Ovary (tissue), 9 donors: Measurements from ENCODE around the gene FRYL. TPM values are rescaled to one million over a fixed set of nuclear protein-coding genes. Genes with fewer than 3 reads are reported as not detected.

Experiments used
- DNase-seq, 5 donors: peaks; one replicate each; pipeline ENCODE4 v3.0.0-alpha.2; 2019 to 2020
- H3K27ac ChIP-seq, 2 donors: fragments of 200-600 bp; one replicate each; pipeline versions ENCODE4 v1.5.1 to v1.8.0; 2019 to 2022
- H3K27me3 ChIP-seq: fragments of 200-600 bp; one replicate; pipeline ENCODE4 v1.8.0; 2022
- H3K36me3 ChIP-seq: fragments of 200-600 bp; sonication (generic); one replicate; pipeline ENCODE4 v1.5.1; 2019
- H3K4me1 ChIP-seq: one replicate; pipeline ENCODE4 v1.8.1; 2013; ENCODE audit warnings: mild to moderate bottlenecking, moderate library complexity; ENCODE audit not compliant: insufficient read depth
- H3K4me3 ChIP-seq: fragments of 200-600 bp; sonication (generic); one replicate; pipeline ENCODE4 v1.5.1; 2017
- H3K9me3 ChIP-seq, 2 donors: fragments of 200-600 bp in 1 of 2; sonication (generic) in 1 of 2; one replicate each; pipeline versions ENCODE4 v1.5.1 to v1.8.1; 2013 to 2019; ENCODE audit warnings: mild to moderate bottlenecking in 1 of 2, moderate library complexity in 1 of 2
- CTCF ChIP-seq, 3 donors: fragments of 450-650 bp in 2 of 3; fragments of 200-600 bp in 1 of 3; IDR thresholded peaks; one replicate each; pipeline versions ENCODE4 v1.5.1 to v1.8.0; 2016 to 2022; ENCODE audit warnings: antibody characterized with exemption in 3 of 3, mild to moderate bottlenecking in 1 of 3
- EP300 ChIP-seq: sonication (generic); formaldehyde crosslinking; IDR thresholded peaks from one replicate; pipeline ENCODE4 v1.6.1; 2017; ENCODE audit warnings: antibody characterized with exemption
- POLR2A ChIP-seq: fragments of 450-650 bp; IDR thresholded peaks from one replicate; pipeline ENCODE4 v1.6.1; 2017; ENCODE audit warnings: antibody characterized with exemption, mild to moderate bottlenecking, moderate library complexity
- WGBS, 3 donors: extraction: QIAGEN DNeasy Blood & Tissue Kit in 1 of 3; methylation state at CpG; one replicate each; pipeline versions ENCODE4 v1.1.5 to v1.1.7; 2013 to 2017; 5-methylcytosine and 5-hydroxymethylcytosine counted together
- intact Hi-C, 4 donors: fragments of 100-400 bp; cut with DNase I; formaldehyde crosslinking; loops; one replicate each; pipeline versions ENCODE4 v1.11.0 to v1.15.1; 2022 to 2023
- polyA plus RNA-seq, 2 donors: library from polyadenylated mRNA; stranded (reverse); fragments of 200-250 nt in 1 of 2; fragments of 350-450 nt in 1 of 2; fragmentation: Illumina TruSeq in 1 of 2; extraction: RNeasy Lipid Tissue Mini Kit (QIAGEN cat#74804) in 1 of 2; gene quantifications; one replicate each; pipeline ENCODE4 v1.2.3, GENCODE V29; 2013 to 2014
- total RNA-seq, 7 donors: library from RNA; depleted of rRNA in 2 of 7; stranded (reverse); fragments of >200 nt in 2 of 7; fragmentation: NEBNext Ultra II Directional in 3 of 7; extraction: Animal tissue kit (Norgen Biotek cat#: 25700) in 3 of 7; gene quantifications; one replicate each; pipeline versions ENCODE4 v1.1.0 to v1.2.4, GENCODE V29; 2016 to 2023
- donor health status: DM: no; HTN: no; CAD: no; lungs with moderate emphysema.
- donor health status: DM: no; HTN: no; CAD: no.
- donor health status: Bipolar disorder and iron deficiency.
- donor health status: DM: yes; HTN: yes; CAD: no.
- donor health status: DM: no; HTN: no; CAD: no.
- donor health status: DM: yes; HTN: yes; CAD: no.

Gene FRYL
- total and polyA plus RNA-seq, 9 donors, result 10.7 to 46.0 (median 35.2) TPM

DNA sequence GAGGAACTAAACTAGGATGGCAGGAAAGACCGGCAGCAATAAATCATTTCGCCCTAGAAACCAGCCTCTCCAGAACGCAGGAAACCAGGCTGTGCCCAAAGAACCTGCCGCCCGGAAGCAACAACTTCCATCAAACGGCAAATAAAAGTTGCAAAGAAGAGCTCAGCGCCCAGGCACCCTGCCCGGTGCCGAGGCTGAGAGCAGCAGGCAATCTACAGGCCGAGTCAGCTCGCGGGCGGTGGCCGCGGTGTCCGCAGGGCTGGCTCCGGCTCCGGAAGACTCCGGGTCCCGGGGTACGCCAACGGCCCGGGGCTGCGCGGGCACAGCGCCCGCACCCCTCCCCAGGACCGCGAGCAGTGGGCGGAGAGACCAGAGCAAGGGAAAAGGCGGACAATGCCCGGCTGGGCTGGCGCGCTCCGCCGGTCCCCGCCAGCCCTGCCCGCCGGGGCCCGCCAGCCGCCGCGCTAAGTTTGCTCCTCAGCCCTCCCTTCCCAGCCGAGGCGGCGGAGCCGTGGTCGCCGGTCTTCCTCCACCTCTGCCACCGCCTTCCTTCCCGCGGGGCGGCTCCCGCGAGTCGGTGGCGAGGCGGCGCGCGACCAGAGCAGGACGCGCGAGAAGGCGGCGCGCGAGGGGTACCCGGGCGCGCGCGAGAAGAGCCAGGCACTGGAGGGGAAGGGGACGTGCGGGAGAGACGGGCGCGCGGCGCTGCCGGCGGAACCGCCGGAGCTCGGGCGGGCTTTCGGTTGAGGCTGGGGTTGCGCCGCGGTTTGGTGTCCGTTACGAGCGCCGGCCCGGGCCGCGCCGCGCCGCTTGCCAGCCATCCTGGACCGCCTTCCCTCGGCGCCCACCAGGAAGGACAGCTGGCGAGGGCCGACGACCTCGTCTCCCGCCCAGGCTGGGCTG lies 733 bp downstream of the FRYL start:
- H3K27me3 ChIP-seq, result no peaks in the 10 kb centered on the region
- peak; percentile 42 to 76 (median 62) for DNase-seq
- H3K9me3 ChIP-seq, result no peaks in the 10 kb centered on the region
- H3K4me3 ChIP-seq, result peak overlapping the region; percentile 62
- H3K27ac ChIP-seq, result peak overlapping the region; percentile 87 to 94
- TF ChIP-seq CTCF (IDR thresholded peaks at IDR 0.05), result no peak
- TF ChIP-seq POLR2A, result no peak
- TF ChIP-seq EP300, result no peak
- no peaks in the 10 kb centered on the region for H3K36me3 ChIP-seq
- 0 to 1% (median 0%) methylated on average over 105 to 107 of the region's 108 CpGs for WGBS, 3 donors
- intact Hi-C loops, result loop anchor here in 2 of 4 donors (1.0 to 10.0 kb wide), 3 partner anchors 51 to 435 kb away; partner anchors contain the start of genes OCIAD1 (in 2 of the 2) and SLAIN2 (in 1 of the 2)
- H3K4me1 ChIP-seq, result peaks cover 4% of the 10 kb centered on the region

DNA sequence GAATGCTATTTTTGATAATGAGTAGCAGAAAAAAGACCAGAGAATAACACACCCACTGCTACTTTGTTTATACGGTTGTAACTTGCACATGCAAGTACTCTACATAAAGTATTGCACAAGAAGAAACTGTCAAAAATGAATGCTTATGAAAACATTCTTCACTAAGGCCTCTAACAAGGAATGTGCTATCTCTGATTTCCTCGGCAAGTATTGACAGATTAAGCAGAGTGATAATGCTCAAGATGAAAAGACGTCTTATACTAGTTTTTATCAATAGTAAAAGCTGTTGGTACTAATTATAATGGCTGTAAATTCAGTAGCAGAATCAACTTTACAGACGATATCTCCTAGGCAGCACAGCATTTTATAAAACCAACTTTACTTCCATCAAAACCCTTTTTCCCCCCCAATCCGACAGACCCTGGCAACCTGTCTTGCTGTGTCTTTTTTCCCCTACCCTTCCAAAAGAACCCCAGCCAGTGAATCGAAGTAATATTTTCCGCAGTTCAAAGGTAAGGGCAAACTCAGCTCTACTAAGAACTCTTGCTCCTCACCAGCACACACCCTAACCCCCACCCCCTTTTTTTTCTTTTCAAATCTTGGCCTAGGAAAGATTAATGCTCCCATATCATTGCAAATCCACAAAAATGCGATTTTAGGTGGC lies 1.5 kb downstream of the FRYL start:
- 0 to 2% (median 1%) methylated on average over 8 of the region's 8 CpGs for WGBS, 3 donors
- TF ChIP-seq POLR2A (no peak), EP300 (no peak), CTCF (IDR thresholded peaks at IDR 0.05) (no peak)
- H3K9me3 ChIP-seq, result no peaks in the 10 kb centered on the region
- no peaks in the 10 kb centered on the region for H3K27me3 ChIP-seq
- H3K4me1 ChIP-seq, result peaks cover 4% of the 10 kb centered on the region
- H3K4me3 ChIP-seq, result peak overlapping the region; percentile 62
- no peak for DNase-seq
- H3K36me3 ChIP-seq, result no peaks in the 10 kb centered on the region
- H3K27ac ChIP-seq, result peak overlapping the region; percentile 87 to 94
- intact Hi-C loops, result loop anchor here in 2 of 4 donors (1.0 to 10.0 kb wide), 3 partner anchors 52 to 434 kb away; partner anchors contain the start of genes OCIAD1 (in 2 of the 2) and SLAIN2 (in 1 of the 2)

GRCh38 chr4:48777739-48778138 lies 2.3 kb downstream of the FRYL start:
- intact Hi-C loops, result loop anchor here in 1 of 4 donors (2.0 to 10.0 kb wide), 2 partner anchors 53 to 433 kb away; partner anchors contain the start of genes OCIAD1 and SLAIN2
- Histone ChIP-seq H3K4me3 (no peak overlapping the region), H3K36me3 (no peaks in the 10 kb centered on the region), H3K27me3 (no peaks in the 10 kb centered on the region), H3K4me1 (peaks cover 4% of the 10 kb centered on the region), H3K27ac (no peak overlapping the region), H3K9me3 (no peaks in the 10 kb centered on the region)
- WGBS, 3 donors, result 45 to 59% (median 49%) methylated on average over 10 of the region's 10 CpGs
- TF ChIP-seq POLR2A, result no peak
- no peak for TF ChIP-seq EP300
- TF ChIP-seq CTCF (IDR thresholded peaks at IDR 0.05), result no peak
- DNase-seq, result no peak
